GM12873 (cell line): Measurements from ENCODE around the gene RBM5.

ENCODE experiments used
- TF ChIP-seq, protein P1 (sequence below): IDR thresholded peaks from 2 replicates; pipeline ENCODE4 v1.5.1; 2012; ENCODE audit warnings: low read depth, mild to moderate bottlenecking, moderate library complexity, low read length, control low read depth; ENCODE audit not compliant: insufficient read depth; ENCODE audit errors: missing control alignments

The RBM5 gene

DNA sequence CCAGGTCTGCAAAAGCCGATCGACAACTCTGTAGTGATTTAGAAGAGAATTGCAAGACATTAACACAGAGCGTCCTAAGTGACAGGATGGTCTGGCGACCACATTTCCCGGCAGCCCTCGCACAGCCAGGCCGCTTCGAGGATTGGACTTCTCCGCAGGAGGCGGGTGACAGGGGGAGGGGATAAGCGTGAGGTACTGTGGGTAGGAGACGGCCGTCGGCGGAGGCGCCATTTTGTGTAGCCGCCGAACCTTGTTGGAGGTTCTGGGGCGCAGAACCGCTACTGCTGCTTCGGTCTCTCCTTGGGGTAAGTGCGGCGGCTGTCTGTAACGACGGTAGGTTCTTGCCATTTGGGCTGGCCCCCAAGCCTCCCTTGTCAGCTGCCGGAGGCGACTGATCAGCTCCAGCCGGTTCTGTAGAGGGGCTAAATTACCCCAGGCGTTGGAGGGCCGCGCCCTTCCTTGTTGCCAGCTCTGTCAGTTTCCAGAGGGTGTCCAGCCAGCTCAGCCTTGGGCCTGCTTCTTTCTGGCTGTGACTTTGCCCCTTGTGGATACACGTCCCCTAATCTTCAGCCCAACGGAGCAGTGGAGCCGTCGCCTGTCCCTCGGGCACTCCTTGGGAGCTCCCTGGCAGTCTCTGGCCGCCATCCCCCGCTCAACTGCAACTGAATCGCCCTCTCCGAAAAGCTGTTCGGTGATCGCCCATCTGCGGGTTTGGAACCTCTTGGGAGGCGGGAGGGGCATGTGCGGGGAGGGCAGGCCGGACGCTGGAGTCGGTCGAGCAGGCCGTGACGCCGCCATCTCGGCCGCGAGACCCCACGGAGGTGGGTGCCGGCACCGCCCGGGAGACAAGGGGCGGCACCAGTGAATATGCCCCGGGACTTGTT is at the start of gene RBM5:
RBM5 (plus strand) TSS at position 195 of the 884 bp plus-strand sequence. CDS start 1,516 bp downstream, outside the sequence.
- TF ChIP-seq, protein P1, sequence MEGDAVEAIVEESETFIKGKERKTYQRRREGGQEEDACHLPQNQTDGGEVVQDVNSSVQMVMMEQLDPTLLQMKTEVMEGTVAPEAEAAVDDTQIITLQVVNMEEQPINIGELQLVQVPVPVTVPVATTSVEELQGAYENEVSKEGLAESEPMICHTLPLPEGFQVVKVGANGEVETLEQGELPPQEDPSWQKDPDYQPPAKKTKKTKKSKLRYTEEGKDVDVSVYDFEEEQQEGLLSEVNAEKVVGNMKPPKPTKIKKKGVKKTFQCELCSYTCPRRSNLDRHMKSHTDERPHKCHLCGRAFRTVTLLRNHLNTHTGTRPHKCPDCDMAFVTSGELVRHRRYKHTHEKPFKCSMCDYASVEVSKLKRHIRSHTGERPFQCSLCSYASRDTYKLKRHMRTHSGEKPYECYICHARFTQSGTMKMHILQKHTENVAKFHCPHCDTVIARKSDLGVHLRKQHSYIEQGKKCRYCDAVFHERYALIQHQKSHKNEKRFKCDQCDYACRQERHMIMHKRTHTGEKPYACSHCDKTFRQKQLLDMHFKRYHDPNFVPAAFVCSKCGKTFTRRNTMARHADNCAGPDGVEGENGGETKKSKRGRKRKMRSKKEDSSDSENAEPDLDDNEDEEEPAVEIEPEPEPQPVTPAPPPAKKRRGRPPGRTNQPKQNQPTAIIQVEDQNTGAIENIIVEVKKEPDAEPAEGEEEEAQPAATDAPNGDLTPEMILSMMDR = no peak

- TF ChIP-seq, protein P1 = no peak
Measured at GRCh38 chr3:50044976-50045375, 43.7 kb upstream of the RBM5 start.

DNA sequence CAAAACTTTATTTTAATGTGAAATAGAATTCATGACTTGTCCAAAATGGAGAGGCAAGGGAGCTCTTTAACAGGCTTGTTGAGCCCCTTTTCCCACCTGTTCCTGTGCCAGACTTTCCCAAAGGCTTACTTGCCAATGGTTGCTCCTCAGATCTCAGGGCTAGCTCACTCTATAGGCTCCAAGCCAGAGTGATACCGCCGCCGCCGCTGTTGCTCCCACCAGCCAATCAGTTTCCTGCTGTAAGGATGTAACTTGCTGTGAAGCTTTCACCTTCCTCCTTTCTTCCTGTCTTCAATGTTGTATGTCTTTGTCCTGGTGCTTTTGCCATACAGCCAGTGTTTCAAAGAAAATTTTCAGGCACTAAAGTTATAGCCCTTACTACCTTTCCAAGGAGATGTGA is 41.3 kb upstream of the RBM5 start:
- TF ChIP-seq, protein P1 = no peak

- TF ChIP-seq, protein P1 = no peak
Measured at GRCh38 chr3:50050361-50050760, 38.4 kb upstream of the RBM5 start.

GRCh38 chr3:50057756-50058155 is 31.0 kb upstream of the RBM5 start:
- TF ChIP-seq, protein P1 = no peak

GRCh38 chr3:50068134-50068533 is 20.6 kb upstream of the RBM5 start:
- TF ChIP-seq, protein P1 = no peak

DNA sequence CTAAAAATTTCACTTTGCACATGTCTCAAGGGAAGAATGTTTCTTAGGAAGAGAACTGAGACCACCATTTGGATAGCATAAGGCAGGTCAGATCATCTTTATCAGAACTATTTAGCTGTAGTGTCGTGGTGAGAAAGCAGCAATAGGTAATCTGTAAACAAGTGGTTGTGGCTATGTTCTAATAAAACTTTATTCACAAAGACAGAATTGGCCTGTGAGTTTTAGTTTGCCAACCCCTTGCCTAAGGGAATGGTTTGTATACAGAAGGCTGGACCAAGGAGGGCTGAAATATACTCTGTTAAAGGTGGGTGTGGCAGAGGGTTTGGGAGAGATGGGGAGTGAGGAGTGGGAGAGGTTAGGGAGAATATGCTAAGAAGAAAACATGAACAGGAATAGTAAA is 10.6 kb upstream of the RBM5 start:
- TF ChIP-seq, protein P1 = no peak
